ENCODE measurements around the gene HSFX3.

GRCh38 chrX:149498767-149499166 is 51.0 kb downstream of the HSFX3 start:
- TF ChIP-seq, protein P1, sequence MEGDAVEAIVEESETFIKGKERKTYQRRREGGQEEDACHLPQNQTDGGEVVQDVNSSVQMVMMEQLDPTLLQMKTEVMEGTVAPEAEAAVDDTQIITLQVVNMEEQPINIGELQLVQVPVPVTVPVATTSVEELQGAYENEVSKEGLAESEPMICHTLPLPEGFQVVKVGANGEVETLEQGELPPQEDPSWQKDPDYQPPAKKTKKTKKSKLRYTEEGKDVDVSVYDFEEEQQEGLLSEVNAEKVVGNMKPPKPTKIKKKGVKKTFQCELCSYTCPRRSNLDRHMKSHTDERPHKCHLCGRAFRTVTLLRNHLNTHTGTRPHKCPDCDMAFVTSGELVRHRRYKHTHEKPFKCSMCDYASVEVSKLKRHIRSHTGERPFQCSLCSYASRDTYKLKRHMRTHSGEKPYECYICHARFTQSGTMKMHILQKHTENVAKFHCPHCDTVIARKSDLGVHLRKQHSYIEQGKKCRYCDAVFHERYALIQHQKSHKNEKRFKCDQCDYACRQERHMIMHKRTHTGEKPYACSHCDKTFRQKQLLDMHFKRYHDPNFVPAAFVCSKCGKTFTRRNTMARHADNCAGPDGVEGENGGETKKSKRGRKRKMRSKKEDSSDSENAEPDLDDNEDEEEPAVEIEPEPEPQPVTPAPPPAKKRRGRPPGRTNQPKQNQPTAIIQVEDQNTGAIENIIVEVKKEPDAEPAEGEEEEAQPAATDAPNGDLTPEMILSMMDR (IDR thresholded peaks at IDR 0.05), result no peak
- no peak for TF ChIP-seq POLR2AphosphoS5 (IDR thresholded peaks at IDR 0.05)
- no peak for TF ChIP-seq POLR2A (IDR thresholded peaks at IDR 0.05)
- no peak for TF ChIP-seq EP300 (IDR thresholded peaks at IDR 0.05)

Measured in upper lobe of left lung (tissue), 4 donors.